ENCODE measurements around the gene PPCDC. TPM values are rescaled to one million over a fixed set of nuclear protein-coding genes. Genes with fewer than 3 reads are reported as not detected.

The PPCDC gene
- total and polyA plus RNA-seq, 10 of the 15 experiments (the other 5 are each of a cell fraction or from before 2014, with no cell fraction given), result 32.5 to 135 (median 55.0) TPM

DNA sequence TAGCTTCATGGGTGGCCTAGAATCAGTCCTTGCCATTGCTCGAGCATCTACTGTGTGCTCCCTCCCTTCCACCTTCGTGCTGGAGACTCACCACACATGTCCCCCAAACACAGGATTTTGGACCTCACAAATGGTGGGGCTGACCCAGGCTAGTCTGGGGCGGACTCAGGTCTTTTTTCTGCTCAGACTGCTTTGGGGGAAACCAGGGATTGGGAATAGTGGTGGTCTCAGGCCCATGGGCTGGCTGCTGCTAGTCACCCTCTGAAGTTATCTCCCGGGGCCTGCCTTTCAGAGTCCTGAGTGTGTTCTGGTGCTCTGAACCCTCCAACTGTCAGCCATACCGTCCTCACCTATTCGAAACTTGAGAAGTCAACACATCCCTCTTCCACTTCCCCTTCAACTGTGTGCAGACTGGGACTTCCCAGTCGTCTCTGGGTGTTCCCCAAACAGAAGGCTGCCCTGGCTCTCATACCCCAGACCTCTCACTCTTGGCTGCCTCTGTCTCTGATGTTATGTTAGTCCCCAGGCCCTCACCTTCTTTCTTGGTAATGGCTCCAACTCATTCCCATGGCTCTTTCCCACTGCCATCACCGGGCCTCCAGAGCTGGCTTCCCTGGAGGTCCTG, 46.0 kb downstream of the PPCDC start (continued):
- TF ChIP-seq KLF5 (IDR thresholded peaks at IDR 0.05; ENCODE audit: partially characterized antibody) (no peak), NFYA (IDR thresholded peaks at IDR 0.05; ENCODE audit: borderline replicate concordance, low read depth, low read length) (no peak), GABPA (IDR thresholded peaks at IDR 0.05; ENCODE audit: low read depth) (no peak), PAX5 (IDR thresholded peaks at IDR 0.05; ENCODE audit: borderline replicate concordance, low read depth, low read length) (peak; percentile 91), EZH2 (IDR thresholded peaks at IDR 0.05; ENCODE audit: borderline replicate concordance, control insufficient read depth, low read depth, low read length) (no peak), POLR2AphosphoS2 (IDR thresholded peaks at IDR 0.05; ENCODE audit: low read depth, low read length) (no peak), RAD51 (IDR thresholded peaks at IDR 0.05) (no peak), KAT2A (conservative IDR thresholded peaks at IDR 0.05; ENCODE audit: control insufficient read depth, low read depth, low read length) (no peak), CBX3 (IDR thresholded peaks at IDR 0.05; ENCODE audit: borderline replicate concordance, low read depth) (no peak), NFXL1 (IDR thresholded peaks at IDR 0.05; ENCODE audit: borderline replicate concordance) (no peak), YBX1 (IDR thresholded peaks at IDR 0.05) (no peak), POLR2A (IDR thresholded peaks at IDR 0.05; ENCODE audit: low read depth, low read length) (peak; percentile 65), EP300 (IDR thresholded peaks at IDR 0.05; ENCODE audit: borderline replicate concordance in 1 of 2, control insufficient read depth in 1 of 2, low read depth in 2 of 2, low read length in 2 of 2) (peak; percentile 90 to 91; a peak in 3 of 4 replicates), TARDBP (IDR thresholded peaks at IDR 0.05; ENCODE audit: borderline replicate concordance) (no peak), IKZF1 (conservative IDR thresholded peaks at IDR 0.05) (peak; percentile 87), NR2C1 (IDR thresholded peaks at IDR 0.05) (no peak)
- TF ChIP-seq, protein P1, sequence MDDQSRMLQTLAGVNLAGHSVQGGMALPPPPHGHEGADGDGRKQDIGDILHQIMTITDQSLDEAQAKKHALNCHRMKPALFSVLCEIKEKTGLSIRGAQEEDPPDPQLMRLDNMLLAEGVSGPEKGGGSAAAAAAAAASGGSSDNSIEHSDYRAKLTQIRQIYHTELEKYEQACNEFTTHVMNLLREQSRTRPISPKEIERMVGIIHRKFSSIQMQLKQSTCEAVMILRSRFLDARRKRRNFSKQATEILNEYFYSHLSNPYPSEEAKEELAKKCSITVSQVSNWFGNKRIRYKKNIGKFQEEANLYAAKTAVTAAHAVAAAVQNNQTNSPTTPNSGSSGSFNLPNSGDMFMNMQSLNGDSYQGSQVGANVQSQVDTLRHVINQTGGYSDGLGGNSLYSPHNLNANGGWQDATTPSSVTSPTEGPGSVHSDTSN (IDR thresholded peaks at IDR 0.05; ENCODE audit: insufficient replicate concordance, low read depth, low read length), result no peak
- TF ChIP-seq, protein P2, sequence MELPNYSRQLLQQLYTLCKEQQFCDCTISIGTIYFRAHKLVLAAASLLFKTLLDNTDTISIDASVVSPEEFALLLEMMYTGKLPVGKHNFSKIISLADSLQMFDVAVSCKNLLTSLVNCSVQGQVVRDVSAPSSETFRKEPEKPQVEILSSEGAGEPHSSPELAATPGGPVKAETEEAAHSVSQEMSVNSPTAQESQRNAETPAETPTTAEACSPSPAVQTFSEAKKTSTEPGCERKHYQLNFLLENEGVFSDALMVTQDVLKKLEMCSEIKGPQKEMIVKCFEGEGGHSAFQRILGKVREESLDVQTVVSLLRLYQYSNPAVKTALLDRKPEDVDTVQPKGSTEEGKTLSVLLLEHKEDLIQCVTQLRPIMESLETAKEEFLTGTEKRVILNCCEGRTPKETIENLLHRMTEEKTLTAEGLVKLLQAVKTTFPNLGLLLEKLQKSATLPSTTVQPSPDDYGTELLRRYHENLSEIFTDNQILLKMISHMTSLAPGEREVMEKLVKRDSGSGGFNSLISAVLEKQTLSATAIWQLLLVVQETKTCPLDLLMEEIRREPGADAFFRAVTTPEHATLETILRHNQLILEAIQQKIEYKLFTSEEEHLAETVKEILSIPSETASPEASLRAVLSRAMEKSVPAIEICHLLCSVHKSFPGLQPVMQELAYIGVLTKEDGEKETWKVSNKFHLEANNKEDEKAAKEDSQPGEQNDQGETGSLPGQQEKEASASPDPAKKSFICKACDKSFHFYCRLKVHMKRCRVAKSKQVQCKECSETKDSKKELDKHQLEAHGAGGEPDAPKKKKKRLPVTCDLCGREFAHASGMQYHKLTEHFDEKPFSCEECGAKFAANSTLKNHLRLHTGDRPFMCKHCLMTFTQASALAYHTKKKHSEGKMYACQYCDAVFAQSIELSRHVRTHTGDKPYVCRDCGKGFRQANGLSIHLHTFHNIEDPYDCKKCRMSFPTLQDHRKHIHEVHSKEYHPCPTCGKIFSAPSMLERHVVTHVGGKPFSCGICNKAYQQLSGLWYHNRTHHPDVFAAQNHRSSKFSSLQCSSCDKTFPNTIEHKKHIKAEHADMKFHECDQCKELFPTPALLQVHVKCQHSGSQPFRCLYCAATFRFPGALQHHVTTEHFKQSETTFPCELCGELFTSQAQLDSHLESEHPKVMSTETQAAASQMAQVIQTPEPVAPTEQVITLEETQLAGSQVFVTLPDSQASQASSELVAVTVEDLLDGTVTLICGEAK (IDR thresholded peaks at IDR 0.05; ENCODE audit: borderline replicate concordance), result no peak
- TF ChIP-seq, protein P3, sequence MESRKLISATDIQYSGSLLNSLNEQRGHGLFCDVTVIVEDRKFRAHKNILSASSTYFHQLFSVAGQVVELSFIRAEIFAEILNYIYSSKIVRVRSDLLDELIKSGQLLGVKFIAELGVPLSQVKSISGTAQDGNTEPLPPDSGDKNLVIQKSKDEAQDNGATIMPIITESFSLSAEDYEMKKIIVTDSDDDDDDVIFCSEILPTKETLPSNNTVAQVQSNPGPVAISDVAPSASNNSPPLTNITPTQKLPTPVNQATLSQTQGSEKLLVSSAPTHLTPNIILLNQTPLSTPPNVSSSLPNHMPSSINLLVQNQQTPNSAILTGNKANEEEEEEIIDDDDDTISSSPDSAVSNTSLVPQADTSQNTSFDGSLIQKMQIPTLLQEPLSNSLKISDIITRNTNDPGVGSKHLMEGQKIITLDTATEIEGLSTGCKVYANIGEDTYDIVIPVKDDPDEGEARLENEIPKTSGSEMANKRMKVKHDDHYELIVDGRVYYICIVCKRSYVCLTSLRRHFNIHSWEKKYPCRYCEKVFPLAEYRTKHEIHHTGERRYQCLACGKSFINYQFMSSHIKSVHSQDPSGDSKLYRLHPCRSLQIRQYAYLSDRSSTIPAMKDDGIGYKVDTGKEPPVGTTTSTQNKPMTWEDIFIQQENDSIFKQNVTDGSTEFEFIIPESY (IDR thresholded peaks at IDR 0.05), result no peak

All from GM12878 (cell line).